Measurements from ENCODE around the gene AATF. TPM values are rescaled to one million over a fixed set of nuclear protein-coding genes. Genes with fewer than 3 reads are reported as not detected.

AATF gene
- total and polyA plus RNA-seq, 12 donors = 21.0 to 68.2 (median 41.1) TPM

DNA sequence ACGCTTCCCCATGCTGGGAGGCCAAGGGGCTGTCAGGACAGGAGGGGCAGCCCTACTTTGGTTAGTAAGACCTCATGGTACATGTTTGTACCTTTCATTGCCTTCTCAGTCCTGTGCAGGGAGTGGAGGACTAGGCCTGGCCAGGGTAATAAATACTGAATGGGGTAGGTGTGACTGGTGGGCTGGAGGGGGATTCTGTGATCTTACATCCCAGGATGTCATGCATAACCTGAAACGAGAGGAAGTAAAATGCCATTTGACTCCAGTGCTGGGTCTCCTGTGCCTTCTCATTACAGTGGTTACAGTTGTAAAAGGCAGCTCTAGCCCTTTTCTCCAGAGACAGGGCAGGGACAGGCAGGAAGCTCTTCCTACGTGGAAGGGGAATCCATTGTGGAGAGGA lies 138.2 kb downstream of the AATF start:
- no peak overlapping the region for H3K4me3 ChIP-seq
- no peak for DNase-seq
- H3K27me3 ChIP-seq = no peaks in the 10 kb centered on the region
- TF ChIP-seq, protein P1, sequence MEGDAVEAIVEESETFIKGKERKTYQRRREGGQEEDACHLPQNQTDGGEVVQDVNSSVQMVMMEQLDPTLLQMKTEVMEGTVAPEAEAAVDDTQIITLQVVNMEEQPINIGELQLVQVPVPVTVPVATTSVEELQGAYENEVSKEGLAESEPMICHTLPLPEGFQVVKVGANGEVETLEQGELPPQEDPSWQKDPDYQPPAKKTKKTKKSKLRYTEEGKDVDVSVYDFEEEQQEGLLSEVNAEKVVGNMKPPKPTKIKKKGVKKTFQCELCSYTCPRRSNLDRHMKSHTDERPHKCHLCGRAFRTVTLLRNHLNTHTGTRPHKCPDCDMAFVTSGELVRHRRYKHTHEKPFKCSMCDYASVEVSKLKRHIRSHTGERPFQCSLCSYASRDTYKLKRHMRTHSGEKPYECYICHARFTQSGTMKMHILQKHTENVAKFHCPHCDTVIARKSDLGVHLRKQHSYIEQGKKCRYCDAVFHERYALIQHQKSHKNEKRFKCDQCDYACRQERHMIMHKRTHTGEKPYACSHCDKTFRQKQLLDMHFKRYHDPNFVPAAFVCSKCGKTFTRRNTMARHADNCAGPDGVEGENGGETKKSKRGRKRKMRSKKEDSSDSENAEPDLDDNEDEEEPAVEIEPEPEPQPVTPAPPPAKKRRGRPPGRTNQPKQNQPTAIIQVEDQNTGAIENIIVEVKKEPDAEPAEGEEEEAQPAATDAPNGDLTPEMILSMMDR (IDR thresholded peaks at IDR 0.05) = no peak
- no peak for TF ChIP-seq POLR2A (IDR thresholded peaks at IDR 0.05)
- WGBS, 4 donors = 82 to 92% (median 88%) methylated on average over 2 to 3 of the region's 3 CpGs
- H3K4me1 ChIP-seq (replicated peaks in 1 of 2) = no peaks in the 10 kb centered on the region
- no peaks in the 10 kb centered on the region for H3K9me3 ChIP-seq (replicated peaks in 1 of 3)
- no peak overlapping the region for H3K27ac ChIP-seq
- intact Hi-C loops (cut with DNase I) = no loop called here
- peaks cover 0 to 24% of the 10 kb centered on the region in 2 donors for H3K36me3 ChIP-seq (replicated peaks in 1 of 2)

DNA sequence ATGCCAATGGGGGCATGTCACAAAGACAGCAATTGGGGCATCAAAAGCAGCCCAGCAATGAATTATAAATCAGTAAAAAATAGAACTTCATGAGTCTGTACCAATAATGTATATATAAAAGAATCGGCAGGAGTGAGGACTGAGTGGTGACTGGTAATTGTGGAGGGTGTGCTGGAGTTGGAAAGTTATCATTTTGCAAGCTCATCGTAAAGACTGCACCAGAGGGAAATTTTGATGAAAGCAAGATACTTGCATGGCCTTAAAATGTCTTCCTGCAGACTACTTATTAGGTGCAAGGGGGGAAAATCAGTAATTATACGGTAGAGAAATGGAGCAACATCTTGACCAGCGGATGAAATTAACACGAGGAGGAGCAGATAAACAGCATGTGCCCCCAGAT lies 138.9 kb downstream of the AATF start:
- no peaks in the 10 kb centered on the region for H3K9me3 ChIP-seq (replicated peaks in 1 of 3)
- DNase-seq = no peak
- no peaks in the 10 kb centered on the region for H3K27me3 ChIP-seq
- H3K36me3 ChIP-seq (replicated peaks in 1 of 2) = peaks cover 0 to 24% of the 10 kb centered on the region in 2 donors
- no peak overlapping the region for H3K4me3 ChIP-seq
- H3K27ac ChIP-seq = no peak overlapping the region
- H3K4me1 ChIP-seq (replicated peaks in 1 of 2) = no peaks in the 10 kb centered on the region
- intact Hi-C loops (cut with DNase I) = no loop called here
- no peak for TF ChIP-seq POLR2A (IDR thresholded peaks at IDR 0.05)
- TF ChIP-seq, protein P1 (IDR thresholded peaks at IDR 0.05) = no peak
- 91 to 96% (median 93%) methylated on average over 5 of the region's 5 CpGs for WGBS, 4 donors

DNA sequence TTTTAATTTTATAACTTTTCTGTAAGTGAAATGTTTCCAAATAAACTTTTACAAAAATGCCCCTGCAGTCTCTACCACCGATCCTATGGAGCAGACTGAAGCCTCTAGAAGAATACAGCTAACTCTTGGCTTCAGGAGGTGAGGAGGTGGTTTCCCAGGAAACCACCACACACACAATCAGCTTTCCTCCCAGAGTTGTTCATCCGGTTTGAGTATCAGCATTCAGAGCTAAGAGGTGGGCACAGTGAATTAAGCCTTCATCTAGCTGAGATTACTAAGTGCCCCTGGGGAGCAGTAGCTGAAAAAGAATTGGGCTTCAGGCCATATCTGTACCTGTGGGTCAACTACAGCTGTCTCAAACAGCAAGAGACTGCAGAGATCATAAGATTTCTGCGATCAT lies 139.7 kb downstream of the AATF start:
- Histone ChIP-seq H3K27me3 (no peaks in the 10 kb centered on the region), H3K9me3 (replicated peaks in 1 of 3) (no peaks in the 10 kb centered on the region), H3K27ac (no peak overlapping the region), H3K4me1 (replicated peaks in 1 of 2) (no peaks in the 10 kb centered on the region), H3K36me3 (replicated peaks in 1 of 2) (peaks cover 0 to 24% of the 10 kb centered on the region in 2 donors), H3K4me3 (no peak overlapping the region)
- intact Hi-C loops (cut with DNase I) = no loop called here
- TF ChIP-seq POLR2A (IDR thresholded peaks at IDR 0.05) = no peak
- TF ChIP-seq, protein P1 (IDR thresholded peaks at IDR 0.05) = no peak
- DNase-seq = no peak
- WGBS, 4 donors = 68 to 82% (median 75%) methylated on average over 3 of the region's 3 CpGs

DNA sequence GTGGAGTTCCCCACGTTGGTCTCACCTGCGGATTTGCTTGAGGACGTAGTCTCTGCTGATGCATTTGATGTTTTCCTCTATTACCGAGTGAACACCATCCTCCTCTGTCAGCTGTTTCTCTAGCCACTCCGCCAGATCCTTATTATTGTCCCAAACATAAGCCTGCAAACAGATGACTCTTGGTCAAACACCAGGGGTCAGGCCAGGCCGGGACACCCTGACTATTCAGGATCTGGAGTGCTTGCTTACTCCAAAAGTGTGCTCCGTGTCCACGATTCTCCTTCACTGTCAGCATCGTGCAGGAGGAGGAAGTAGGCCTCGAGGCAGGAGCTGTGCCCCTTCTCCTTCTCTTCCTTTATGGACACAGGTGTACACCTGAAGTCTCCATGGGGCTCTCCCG lies 140.2 kb downstream of the AATF start:
- H3K27me3 ChIP-seq = no peaks in the 10 kb centered on the region
- H3K4me3 ChIP-seq = no peak overlapping the region
- H3K27ac ChIP-seq = no peak overlapping the region
- intact Hi-C loops (cut with DNase I) = no loop called here
- no peaks in the 10 kb centered on the region for H3K9me3 ChIP-seq (replicated peaks in 1 of 3)
- H3K4me1 ChIP-seq (replicated peaks in 1 of 2) = no peaks in the 10 kb centered on the region
- no peak for TF ChIP-seq POLR2A (IDR thresholded peaks at IDR 0.05)
- TF ChIP-seq, protein P1 (IDR thresholded peaks at IDR 0.05) = no peak
- DNase-seq = no peak
- H3K36me3 ChIP-seq (replicated peaks in 1 of 2) = peaks cover 0 to 24% of the 10 kb centered on the region in 2 donors
- WGBS, 4 donors = 69 to 85% (median 83%) methylated on average over 10 to 11 of the region's 11 CpGs

All from adrenal gland (tissue), 12 donors.